GM12878 (cell line): ENCODE data around the gene NCAM1. TPM values are rescaled to one million over a fixed set of nuclear protein-coding genes. Genes with fewer than 3 reads are reported as not detected.

ENCODE experiments used
- ATAC-seq: fragments of 200-7000 bp; cut with Tn5 transposase; 3 replicates; pipeline ENCODE4 v1.9.1; 2020; ENCODE audit warnings: mild to moderate bottlenecking, moderate library complexity
- BruUV-seq: library from RNA; stranded (reverse); fragments of 400-500 nt; replicated peaks from 2 replicates; lab custom pipeline; 2021; lab: Mats Ljungman, UMichigan
- CTCF ChIA-PET: fragments of 300-600 bp; sonication (Branson Sonifier 250); formaldehyde crosslinking; extraction: SDS; loops from one replicate; lab custom pipeline; 2021; ENCODE audit warnings: inconsistent platforms; lab: Yijun Ruan, JAX
- POLR2A ChIA-PET: fragments of 350-600 bp; formaldehyde crosslinking; extraction: SDS; loops from one replicate; lab custom pipeline; 2021; ENCODE audit warnings: inconsistent platforms; lab: Charles Lee
- RAD21 ChIA-PET: fragments of 300-600 bp; sonication (Branson Sonifier 250); formaldehyde crosslinking; loops from one replicate; lab custom pipeline; 2023; ENCODE audit warnings: antibody characterized with exemption; ENCODE audit not compliant: unreplicated experiment; lab: Charles Lee
- SMC1A ChIA-PET: fragments of 300-600 bp; sonication (Branson Sonifier 250); formaldehyde crosslinking; loops from one replicate; lab custom pipeline; 2023; ENCODE audit not compliant: unreplicated experiment, uncharacterized antibody; lab: Charles Lee
- DNase-seq: peaks from one replicate; pipeline ENCODE4 v3.0.0-alpha.2; 2011; ENCODE audit warnings: low read depth, low spot score
- FAIRE-seq: peaks from 3 replicates; lab custom pipeline; 2011; peaks lifted over from hg19 to GRCh38; lab: Jason Lieb, UNC
- H2AFZ ChIP-seq: 2 replicates; pipeline ENCODE4 v1.6.0; 2011; ENCODE audit warnings: low read depth, low read length, control low read depth; ENCODE audit not compliant: control insufficient read depth
- H3K27ac ChIP-seq: 2 replicates; pipeline ENCODE4 v1.5.1; 2011; ENCODE audit warnings: control low read depth; ENCODE audit not compliant: control insufficient read depth, insufficient read depth
- H3K27me3 ChIP-seq, 2 experiments: replicated peaks in 1 of 2; 2 replicates each; pipeline versions ENCODE4 v1.6.0 to v1.6.1; 2011; ENCODE audit warnings: low read length in 1 of 2; ENCODE audit not compliant: control insufficient read depth in 2 of 2, insufficient read depth in 2 of 2
- H3K36me3 ChIP-seq, 2 experiments: 2 replicates each; pipeline ENCODE4 v1.5.1; 2011; ENCODE audit warnings: low read length in 1 of 2; ENCODE audit not compliant: control insufficient read depth in 2 of 2, insufficient read depth in 2 of 2
- H3K4me1 ChIP-seq: 2 replicates; pipeline ENCODE4 v1.6.1; 2011; ENCODE audit warnings: mild to moderate bottlenecking, low read length, moderate library complexity, mixed read lengths; ENCODE audit not compliant: control insufficient read depth, insufficient read depth
- H3K4me2 ChIP-seq: 2 replicates; pipeline ENCODE4 v1.6.0; 2011; ENCODE audit warnings: control low read depth; ENCODE audit not compliant: control insufficient read depth, insufficient read depth
- H3K4me3 ChIP-seq: fragments of 200-600 bp; sonication (generic); 2 replicates; pipeline ENCODE4 v1.5.1; 2016
- H3K79me2 ChIP-seq: 2 replicates; pipeline ENCODE4 v1.6.0; 2011; ENCODE audit warnings: low read length; ENCODE audit not compliant: control insufficient read depth, insufficient read depth
- H3K9ac ChIP-seq: 2 replicates; pipeline ENCODE4 v1.8.0; 2011; ENCODE audit warnings: low read length, control low read depth, mixed read lengths; ENCODE audit not compliant: control insufficient read depth, insufficient read depth
- H3K9me3 ChIP-seq: replicated peaks from 3 replicates; pipeline ENCODE4 v1.5.1; 2011; ENCODE audit warnings: mild to moderate bottlenecking, low read length; ENCODE audit not compliant: control insufficient read depth, insufficient read depth
- H4K20me1 ChIP-seq: 2 replicates; pipeline ENCODE4 v1.6.0; 2011; ENCODE audit not compliant: control insufficient read depth, insufficient read depth
- CHD4 ChIP-seq: fragments of 200-600 bp; sonication (generic); IDR thresholded peaks from 2 replicates; pipeline ENCODE4 v1.6.1; 2016; ENCODE audit warnings: mild to moderate bottlenecking
- EED ChIP-seq: sonication (generic); IDR thresholded peaks from 2 replicates; pipeline ENCODE4 v1.6.1; 2016; ENCODE audit warnings: antibody characterized with exemption, low read depth
- IRF4 ChIP-seq: IDR thresholded peaks from 2 replicates; pipeline ENCODE4 v1.6.1; 2011; ENCODE audit warnings: low read depth, low read length
- KLF5 ChIP-seq: fragments of 450-650 bp; IDR thresholded peaks from 2 replicates; pipeline ENCODE4 v1.6.1; 2014; ENCODE audit warnings: mild to moderate bottlenecking; ENCODE audit not compliant: partially characterized antibody
- MTA2 ChIP-seq: fragments of 450-650 bp; IDR thresholded peaks from 2 replicates; pipeline ENCODE4 v1.6.1; 2016; ENCODE audit warnings: low read depth, mild to moderate bottlenecking, moderate library complexity
- NRF1 ChIP-seq: conservative IDR thresholded peaks from 2 replicates; pipeline ENCODE4 v1.6.1; 2011; ENCODE audit warnings: mild to moderate bottlenecking, low read depth, low read length, improper control_type of control experiment
- PAX5 ChIP-seq: IDR thresholded peaks from 2 replicates; pipeline ENCODE4 v1.6.1; 2011; ENCODE audit warnings: low read depth, low read length, borderline replicate concordance
- PML ChIP-seq: IDR thresholded peaks from 2 replicates; pipeline ENCODE4 v1.6.1; 2012; ENCODE audit warnings: low read length, inconsistent platforms
- RAD21 ChIP-seq: IDR thresholded peaks from 2 replicates; pipeline ENCODE4 v1.6.1; 2011; ENCODE audit warnings: mild to moderate bottlenecking, low read depth, low read length, moderate library complexity; ENCODE audit not compliant: insufficient read depth
- RBBP5 ChIP-seq: fragments of 200-600 bp; sonication (generic); conservative IDR thresholded peaks from 2 replicates; pipeline ENCODE4 v1.6.1; 2016
- RCOR1 ChIP-seq: conservative IDR thresholded peaks from 2 replicates; pipeline ENCODE4 v1.6.1; 2012; ENCODE audit warnings: low read depth, low read length, improper control_type of control experiment
- SREBF1 ChIP-seq: IDR thresholded peaks from 2 replicates; pipeline ENCODE4 v1.6.1; 2012; ENCODE audit warnings: mild to moderate bottlenecking, low read length
- ZNF24 ChIP-seq: fragments of 450-650 bp; IDR thresholded peaks from 2 replicates; pipeline ENCODE4 v1.6.1; 2017; ENCODE audit warnings: antibody characterized with exemption, mild to moderate bottlenecking
- ZNF622 ChIP-seq: fragments of 450-650 bp; IDR thresholded peaks from 2 replicates; pipeline ENCODE4 v1.6.1; 2017; ENCODE audit warnings: mild to moderate bottlenecking, inconsistent platforms
- WGBS: methylation state at CpG from one replicate; pipeline ENCODE4 v1.1.6; 2016; ENCODE audit warnings: low lambda C conversion rate; ENCODE audit not compliant: insufficient replicate concordance, insufficient coverage; ENCODE audit errors: missing lambda C conversion rate; 5-methylcytosine and 5-hydroxymethylcytosine counted together
- in situ Hi-C: fragments of 300-500 bp; cut with MboI; formaldehyde crosslinking; loops from 9 replicates; pipeline ENCODE4 v1.14.3; 2018; ENCODE audit warnings: mixed read lengths
- intact Hi-C: fragments of 100-400 bp; cut with micrococcal nuclease; formaldehyde crosslinking; loops from one replicate; pipeline ENCODE4 v1.14.2; 2022; ENCODE audit not compliant: unreplicated experiment
- polyA plus RNA-seq, 11 experiments: library from polyadenylated mRNA; depleted of rRNA in 4 of 11; unstranded in 6 of 11; stranded (reverse) in 5 of 11; fragments of >200 nt; fragmentation: Nextera tagmentation in 4 of 11; fragmentation: Illumina TruSeq in 1 of 11; extraction: Ambion mirVana in 4 of 11; extraction: Trizol in 1 of 11; gene quantifications; 1 replicate in 1 of 11; 2 replicates in 10 of 11; pipeline versions ENCODE4 v1.2.1 to v1.2.3, GENCODE V29; 2011 to 2016; ENCODE audit warnings: inconsistent platforms in 2 of 11, missing spikeins in 2 of 11, low read depth in 1 of 11
- total RNA-seq, 4 experiments: library from RNA; depleted of rRNA in 3 of 4; stranded (reverse); fragments of >200 nt in 3 of 4; fragmentation: Illumina TruSeq in 1 of 4; extraction: Trizol in 1 of 4; gene quantifications; 2 replicates each; pipeline versions ENCODE4 v1.2.1 to v1.2.3, GENCODE V29; 2013 to 2021
- TF ChIP-seq, protein P1 (sequence below): fragments of 150-350 bp; IDR thresholded peaks from 2 replicates; pipeline ENCODE4 v1.6.1; 2014; ENCODE audit warnings: mild to moderate bottlenecking, low read depth, low read length
- TF ChIP-seq, protein P2 (sequence below): fragments of 450-650 bp; IDR thresholded peaks from 2 replicates; pipeline ENCODE4 v1.6.1; 2017; ENCODE audit warnings: mild to moderate bottlenecking, moderate library complexity
- TF ChIP-seq, protein P3 (sequence below): fragments of 450-650 bp; formaldehyde crosslinking; IDR thresholded peaks from 2 replicates; pipeline ENCODE4 v1.5.0; 2022; ENCODE audit warnings: mild to moderate bottlenecking, missing genetic modification characterization

The NCAM1 gene
- total and polyA plus RNA-seq, 10 of the 15 experiments (the other 5 are each of a cell fraction or from before 2014, with no cell fraction given), result 0.10 to 0.23 (median 0.11) TPM; not detected in 7

DNA sequence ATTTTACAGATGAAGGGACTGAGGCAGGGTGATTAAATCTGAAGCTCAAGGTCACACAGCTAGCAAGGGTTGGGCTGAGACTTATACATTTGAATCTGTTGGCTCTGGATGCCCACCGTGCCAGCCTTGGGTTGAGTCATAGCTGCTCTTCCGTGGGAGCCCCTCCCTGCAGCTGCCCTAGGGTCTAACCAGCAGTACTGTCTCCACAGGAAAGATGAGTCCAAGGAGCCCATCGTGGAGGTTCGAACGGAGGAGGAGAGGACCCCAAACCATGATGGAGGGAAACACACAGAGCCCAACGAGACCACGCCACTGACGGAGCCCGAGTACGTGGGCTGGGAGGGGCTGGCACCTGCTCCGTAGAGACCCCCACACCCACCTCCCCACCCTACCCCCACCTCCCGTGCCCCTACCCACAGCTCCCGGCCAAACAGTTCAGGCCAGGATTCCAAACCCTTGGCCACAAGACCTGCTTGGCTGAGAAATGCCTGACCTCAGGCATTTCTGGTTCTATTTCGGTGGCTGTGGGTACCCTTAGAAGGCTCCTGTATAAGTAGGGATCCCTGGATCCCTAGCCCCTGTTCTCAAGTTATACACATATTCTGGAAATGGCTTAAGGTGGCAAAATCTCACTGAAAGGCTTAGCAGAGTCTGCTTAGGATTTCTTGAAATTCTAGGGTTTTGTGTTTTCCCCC is 310.5 kb downstream of the NCAM1 start:
- in situ Hi-C loops (no loop called here), intact Hi-C loops (no loop called here)
- H3K4me1 ChIP-seq, result no peaks in the 10 kb centered on the region
- peaks cover 0 to 3% of the 10 kb centered on the region in 2 experiments; a peak in 3 of 4 replicates for H3K27me3 ChIP-seq
- POLR2A ChIA-PET, result no interaction called here
- H4K20me1 ChIP-seq, result no peaks in the 10 kb centered on the region
- DNase-seq, result no peak
- ATAC-seq, result no peak
- no TSS peak for BruUV-seq
- FAIRE-seq, result no peak
- H2AFZ ChIP-seq, result no peak overlapping the region
- CTCF ChIA-PET, result interaction anchor here (1.0 kb wide), 1 partner anchor 18 kb away, joined by 3 read pairs; no protein-coding TSS in a partner anchor
- no peak overlapping the region for H3K9ac ChIP-seq
- SMC1A ChIA-PET, result interaction anchor here (0.5 kb wide), 1 partner anchor 524 kb away, joined by 3 read pairs; no protein-coding TSS in a partner anchor
- RAD21 ChIA-PET, result no interaction called here
- H3K4me2 ChIP-seq, result no peak overlapping the region
- H3K9me3 ChIP-seq, result no peaks in the 10 kb centered on the region
- no peak overlapping the region for H3K4me3 ChIP-seq
- 30% methylated on average over 14 of the region's 14 CpGs for whole genome bisulfite sequencing
- H3K79me2 ChIP-seq, result no peaks in the 10 kb centered on the region
- H3K36me3 ChIP-seq, result no peaks in the 10 kb centered on the region
- no peak overlapping the region for H3K27ac ChIP-seq
- TF ChIP-seq ZNF24 (no peak), RAD21 (no peak), ZNF622 (no peak), EED (no peak), IRF4 (no peak), NRF1 (no peak), MTA2 (no peak), RBBP5 (no peak), CHD4 (no peak), KLF5 (no peak), RCOR1 (no peak), PAX5 (no peak), PML (no peak), SREBF1 (no peak)
- TF ChIP-seq, protein P1, sequence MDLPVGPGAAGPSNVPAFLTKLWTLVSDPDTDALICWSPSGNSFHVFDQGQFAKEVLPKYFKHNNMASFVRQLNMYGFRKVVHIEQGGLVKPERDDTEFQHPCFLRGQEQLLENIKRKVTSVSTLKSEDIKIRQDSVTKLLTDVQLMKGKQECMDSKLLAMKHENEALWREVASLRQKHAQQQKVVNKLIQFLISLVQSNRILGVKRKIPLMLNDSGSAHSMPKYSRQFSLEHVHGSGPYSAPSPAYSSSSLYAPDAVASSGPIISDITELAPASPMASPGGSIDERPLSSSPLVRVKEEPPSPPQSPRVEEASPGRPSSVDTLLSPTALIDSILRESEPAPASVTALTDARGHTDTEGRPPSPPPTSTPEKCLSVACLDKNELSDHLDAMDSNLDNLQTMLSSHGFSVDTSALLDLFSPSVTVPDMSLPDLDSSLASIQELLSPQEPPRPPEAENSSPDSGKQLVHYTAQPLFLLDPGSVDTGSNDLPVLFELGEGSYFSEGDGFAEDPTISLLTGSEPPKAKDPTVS, result no peak
- TF ChIP-seq, protein P2, sequence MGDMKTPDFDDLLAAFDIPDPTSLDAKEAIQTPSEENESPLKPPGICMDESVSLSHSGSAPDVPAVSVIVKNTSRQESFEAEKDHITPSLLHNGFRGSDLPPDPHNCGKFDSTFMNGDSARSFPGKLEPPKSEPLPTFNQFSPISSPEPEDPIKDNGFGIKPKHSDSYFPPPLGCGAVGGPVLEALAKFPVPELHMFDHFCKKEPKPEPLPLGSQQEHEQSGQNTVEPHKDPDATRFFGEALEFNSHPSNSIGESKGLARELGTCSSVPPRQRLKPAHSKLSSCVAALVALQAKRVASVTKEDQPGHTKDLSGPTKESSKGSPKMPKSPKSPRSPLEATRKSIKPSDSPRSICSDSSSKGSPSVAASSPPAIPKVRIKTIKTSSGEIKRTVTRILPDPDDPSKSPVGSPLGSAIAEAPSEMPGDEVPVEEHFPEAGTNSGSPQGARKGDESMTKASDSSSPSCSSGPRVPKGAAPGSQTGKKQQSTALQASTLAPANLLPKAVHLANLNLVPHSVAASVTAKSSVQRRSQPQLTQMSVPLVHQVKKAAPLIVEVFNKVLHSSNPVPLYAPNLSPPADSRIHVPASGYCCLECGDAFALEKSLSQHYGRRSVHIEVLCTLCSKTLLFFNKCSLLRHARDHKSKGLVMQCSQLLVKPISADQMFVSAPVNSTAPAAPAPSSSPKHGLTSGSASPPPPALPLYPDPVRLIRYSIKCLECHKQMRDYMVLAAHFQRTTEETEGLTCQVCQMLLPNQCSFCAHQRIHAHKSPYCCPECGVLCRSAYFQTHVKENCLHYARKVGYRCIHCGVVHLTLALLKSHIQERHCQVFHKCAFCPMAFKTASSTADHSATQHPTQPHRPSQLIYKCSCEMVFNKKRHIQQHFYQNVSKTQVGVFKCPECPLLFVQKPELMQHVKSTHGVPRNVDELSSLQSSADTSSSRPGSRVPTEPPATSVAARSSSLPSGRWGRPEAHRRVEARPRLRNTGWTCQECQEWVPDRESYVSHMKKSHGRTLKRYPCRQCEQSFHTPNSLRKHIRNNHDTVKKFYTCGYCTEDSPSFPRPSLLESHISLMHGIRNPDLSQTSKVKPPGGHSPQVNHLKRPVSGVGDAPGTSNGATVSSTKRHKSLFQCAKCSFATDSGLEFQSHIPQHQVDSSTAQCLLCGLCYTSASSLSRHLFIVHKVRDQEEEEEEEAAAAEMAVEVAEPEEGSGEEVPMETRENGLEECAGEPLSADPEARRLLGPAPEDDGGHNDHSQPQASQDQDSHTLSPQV, result no peak
- TF ChIP-seq, protein P3, sequence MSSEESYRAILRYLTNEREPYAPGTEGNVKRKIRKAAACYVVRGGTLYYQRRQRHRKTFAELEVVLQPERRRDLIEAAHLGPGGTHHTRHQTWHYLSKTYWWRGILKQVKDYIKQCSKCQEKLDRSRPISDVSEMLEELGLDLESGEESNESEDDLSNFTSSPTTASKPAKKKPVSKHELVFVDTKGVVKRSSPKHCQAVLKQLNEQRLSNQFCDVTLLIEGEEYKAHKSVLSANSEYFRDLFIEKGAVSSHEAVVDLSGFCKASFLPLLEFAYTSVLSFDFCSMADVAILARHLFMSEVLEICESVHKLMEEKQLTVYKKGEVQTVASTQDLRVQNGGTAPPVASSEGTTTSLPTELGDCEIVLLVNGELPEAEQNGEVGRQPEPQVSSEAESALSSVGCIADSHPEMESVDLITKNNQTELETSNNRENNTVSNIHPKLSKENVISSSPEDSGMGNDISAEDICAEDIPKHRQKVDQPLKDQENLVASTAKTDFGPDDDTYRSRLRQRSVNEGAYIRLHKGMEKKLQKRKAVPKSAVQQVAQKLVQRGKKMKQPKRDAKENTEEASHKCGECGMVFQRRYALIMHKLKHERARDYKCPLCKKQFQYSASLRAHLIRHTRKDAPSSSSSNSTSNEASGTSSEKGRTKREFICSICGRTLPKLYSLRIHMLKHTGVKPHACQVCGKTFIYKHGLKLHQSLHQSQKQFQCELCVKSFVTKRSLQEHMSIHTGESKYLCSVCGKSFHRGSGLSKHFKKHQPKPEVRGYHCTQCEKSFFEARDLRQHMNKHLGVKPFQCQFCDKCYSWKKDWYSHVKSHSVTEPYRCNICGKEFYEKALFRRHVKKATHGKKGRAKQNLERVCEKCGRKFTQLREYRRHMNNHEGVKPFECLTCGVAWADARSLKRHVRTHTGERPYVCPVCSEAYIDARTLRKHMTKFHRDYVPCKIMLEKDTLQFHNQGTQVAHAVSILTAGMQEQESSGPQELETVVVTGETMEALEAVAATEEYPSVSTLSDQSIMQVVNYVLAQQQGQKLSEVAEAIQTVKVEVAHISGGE (CRISPR knock-in tag), result no peak
